ENCODE results near the gene PRICKLE2. TPM values are rescaled to one million over a fixed set of nuclear protein-coding genes. Genes with fewer than 3 reads are reported as not detected.

The PRICKLE2 gene
- total RNA-seq, 1 donor from 2014 or later, result 84.4 TPM

DNA sequence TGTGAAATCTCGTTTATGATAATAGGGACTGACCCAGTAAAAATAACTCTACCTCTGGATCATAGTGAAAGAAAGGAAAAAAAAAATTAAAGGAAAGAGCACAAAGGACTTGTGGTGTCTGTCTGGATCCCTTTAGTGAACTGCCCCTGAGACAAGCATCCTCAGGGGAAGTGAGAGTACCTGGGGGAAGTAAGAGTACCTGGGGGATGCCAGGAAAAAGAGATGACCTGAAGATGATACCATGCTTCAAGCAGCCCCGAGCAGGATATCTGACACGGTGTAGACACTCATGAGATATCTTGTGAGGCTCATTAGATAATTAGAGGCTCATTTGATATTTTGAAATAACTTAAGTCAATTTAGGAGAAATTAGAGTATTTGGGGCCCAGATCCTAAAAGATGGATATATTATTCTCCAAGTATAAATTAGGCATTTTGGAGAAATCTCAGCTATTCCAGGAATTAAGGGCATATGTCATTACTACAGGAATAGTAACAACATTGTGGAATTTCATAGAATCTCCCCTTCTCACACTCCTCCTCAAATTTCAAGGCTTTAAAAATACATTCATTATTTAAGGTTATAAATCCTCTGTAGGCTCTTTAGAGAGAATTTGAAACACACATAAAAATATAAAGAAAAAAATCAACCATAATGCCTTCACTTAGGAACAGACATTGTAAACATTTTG lies 165.6 kb downstream of the PRICKLE2 start:
- Mint-ChIP-seq H3K4me3 (ENCODE audit: unreplicated experiment) (no peak overlapping the region), H3K4me1 (ENCODE audit: low read depth, unreplicated experiment) (peaks cover 22% of the 10 kb centered on the region), H3K27me3 (ENCODE audit: low read depth, unreplicated experiment) (no peaks in the 10 kb centered on the region), H3K36me3 (ENCODE audit: low read depth, unreplicated experiment) (no peaks in the 10 kb centered on the region), H3K9me3 (ENCODE audit: unreplicated experiment) (no peaks in the 10 kb centered on the region), H3K27ac (ENCODE audit: unreplicated experiment) (no peak overlapping the region)
- Histone ChIP-seq H3K27me3 (ENCODE audit: insufficient read depth, low read length) (no peaks in the 10 kb centered on the region), H3K36me3 (ENCODE audit: insufficient read depth, low read length) (no peaks in the 10 kb centered on the region), H3K4me1 (ENCODE audit: insufficient read depth, low read length) (peaks cover 25% of the 10 kb centered on the region), H2AFZ (ENCODE audit: low read depth, low read length) (no peak overlapping the region), H3K27ac (ENCODE audit: low read depth, low read length) (no peak overlapping the region), H3K9me3 (ENCODE audit: insufficient read depth, low read depth, low read length) (no peaks in the 10 kb centered on the region), H3K79me2 (ENCODE audit: insufficient read depth, low read length) (no peaks in the 10 kb centered on the region), H4K20me1 (ENCODE audit: insufficient read depth, low read length) (no peaks in the 10 kb centered on the region), H3K4me3 (ENCODE audit: insufficient read depth, low read depth, low read length) (no peak overlapping the region), H3K4me2 (ENCODE audit: low read length) (no peak overlapping the region), H3K9ac (ENCODE audit: low read length) (no peak overlapping the region)
- TF ChIP-seq, protein P1, sequence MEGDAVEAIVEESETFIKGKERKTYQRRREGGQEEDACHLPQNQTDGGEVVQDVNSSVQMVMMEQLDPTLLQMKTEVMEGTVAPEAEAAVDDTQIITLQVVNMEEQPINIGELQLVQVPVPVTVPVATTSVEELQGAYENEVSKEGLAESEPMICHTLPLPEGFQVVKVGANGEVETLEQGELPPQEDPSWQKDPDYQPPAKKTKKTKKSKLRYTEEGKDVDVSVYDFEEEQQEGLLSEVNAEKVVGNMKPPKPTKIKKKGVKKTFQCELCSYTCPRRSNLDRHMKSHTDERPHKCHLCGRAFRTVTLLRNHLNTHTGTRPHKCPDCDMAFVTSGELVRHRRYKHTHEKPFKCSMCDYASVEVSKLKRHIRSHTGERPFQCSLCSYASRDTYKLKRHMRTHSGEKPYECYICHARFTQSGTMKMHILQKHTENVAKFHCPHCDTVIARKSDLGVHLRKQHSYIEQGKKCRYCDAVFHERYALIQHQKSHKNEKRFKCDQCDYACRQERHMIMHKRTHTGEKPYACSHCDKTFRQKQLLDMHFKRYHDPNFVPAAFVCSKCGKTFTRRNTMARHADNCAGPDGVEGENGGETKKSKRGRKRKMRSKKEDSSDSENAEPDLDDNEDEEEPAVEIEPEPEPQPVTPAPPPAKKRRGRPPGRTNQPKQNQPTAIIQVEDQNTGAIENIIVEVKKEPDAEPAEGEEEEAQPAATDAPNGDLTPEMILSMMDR (IDR thresholded peaks at IDR 0.05; ENCODE audit: insufficient read depth, low read depth, low read length), result no peak
- TF ChIP-seq EZH2 (IDR thresholded peaks at IDR 0.05; ENCODE audit: insufficient read depth, low read length), result no peak
- FAIRE-seq, result no peak
- DNase-seq (ENCODE audit: low read depth), result no peak

GRCh38 chr3:64058566-64058965 lies 166.7 kb downstream of the PRICKLE2 start:
- Histone ChIP-seq H3K27ac (ENCODE audit: low read depth, low read length) (no peak overlapping the region), H3K27me3 (ENCODE audit: insufficient read depth, low read length) (no peaks in the 10 kb centered on the region), H3K9ac (ENCODE audit: low read length) (no peak overlapping the region), H3K4me1 (ENCODE audit: insufficient read depth, low read length) (peaks cover 18% of the 10 kb centered on the region), H4K20me1 (ENCODE audit: insufficient read depth, low read length) (no peaks in the 10 kb centered on the region), H3K4me2 (ENCODE audit: low read length) (no peak overlapping the region), H3K79me2 (ENCODE audit: insufficient read depth, low read length) (no peaks in the 10 kb centered on the region), H2AFZ (ENCODE audit: low read depth, low read length) (no peak overlapping the region), H3K9me3 (ENCODE audit: insufficient read depth, low read depth, low read length) (no peaks in the 10 kb centered on the region), H3K36me3 (ENCODE audit: insufficient read depth, low read length) (no peaks in the 10 kb centered on the region), H3K4me3 (ENCODE audit: insufficient read depth, low read depth, low read length) (no peak overlapping the region)
- FAIRE-seq (no peak), DNase-seq (ENCODE audit: low read depth) (no peak)
- Mint-ChIP-seq H3K27ac (ENCODE audit: unreplicated experiment) (no peak overlapping the region), H3K4me3 (ENCODE audit: unreplicated experiment) (no peak overlapping the region), H3K36me3 (ENCODE audit: low read depth, unreplicated experiment) (no peaks in the 10 kb centered on the region), H3K27me3 (ENCODE audit: low read depth, unreplicated experiment) (no peaks in the 10 kb centered on the region), H3K4me1 (ENCODE audit: low read depth, unreplicated experiment) (peaks cover 18% of the 10 kb centered on the region), H3K9me3 (ENCODE audit: unreplicated experiment) (no peaks in the 10 kb centered on the region)
- TF ChIP-seq, protein P1 (IDR thresholded peaks at IDR 0.05; ENCODE audit: insufficient read depth, low read depth, low read length), result no peak
- TF ChIP-seq EZH2 (IDR thresholded peaks at IDR 0.05; ENCODE audit: insufficient read depth, low read length), result no peak

DNA sequence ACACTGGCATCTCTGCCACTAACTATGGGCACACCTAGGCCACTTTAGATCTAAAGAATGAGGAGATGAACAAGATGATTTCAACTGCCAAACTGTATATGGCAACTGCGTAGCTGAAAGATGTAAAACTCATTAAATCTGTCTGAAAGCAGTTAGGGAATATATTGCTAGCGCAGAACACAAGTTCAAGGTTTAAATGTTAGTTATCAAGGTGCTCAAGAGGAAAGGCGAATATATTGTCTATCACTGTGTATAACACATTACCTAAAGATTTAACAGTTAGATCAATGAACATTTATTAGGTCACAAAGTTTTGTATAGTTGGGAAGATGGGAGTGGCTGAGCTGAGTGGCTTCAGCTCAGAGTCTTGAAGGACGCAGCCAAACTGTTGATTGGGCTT lies 168.0 kb downstream of the PRICKLE2 start:
- Mint-ChIP-seq H3K4me1 (ENCODE audit: low read depth, unreplicated experiment) (peaks cover 14% of the 10 kb centered on the region), H3K27ac (ENCODE audit: unreplicated experiment) (no peak overlapping the region), H3K9me3 (ENCODE audit: unreplicated experiment) (no peaks in the 10 kb centered on the region), H3K27me3 (ENCODE audit: low read depth, unreplicated experiment) (no peaks in the 10 kb centered on the region), H3K4me3 (ENCODE audit: unreplicated experiment) (no peak overlapping the region), H3K36me3 (ENCODE audit: low read depth, unreplicated experiment) (no peaks in the 10 kb centered on the region)
- H3K4me1 ChIP-seq (ENCODE audit: insufficient read depth, low read length), result peaks cover 8% of the 10 kb centered on the region
- no peaks in the 10 kb centered on the region for H3K9me3 ChIP-seq (ENCODE audit: insufficient read depth, low read depth, low read length)
- FAIRE-seq (no peak), DNase-seq (ENCODE audit: low read depth) (no peak)
- H2AFZ ChIP-seq (ENCODE audit: low read depth, low read length), result no peak overlapping the region
- no peak overlapping the region for H3K9ac ChIP-seq (ENCODE audit: low read length)
- no peaks in the 10 kb centered on the region for H3K36me3 ChIP-seq (ENCODE audit: insufficient read depth, low read length)
- H3K4me3 ChIP-seq (ENCODE audit: insufficient read depth, low read depth, low read length), result no peak overlapping the region
- no peaks in the 10 kb centered on the region for H3K27me3 ChIP-seq (ENCODE audit: insufficient read depth, low read length)
- H3K4me2 ChIP-seq (ENCODE audit: low read length), result peak overlapping the region; percentile 17
- no peaks in the 10 kb centered on the region for H3K79me2 ChIP-seq (ENCODE audit: insufficient read depth, low read length)
- TF ChIP-seq, protein P1 (IDR thresholded peaks at IDR 0.05; ENCODE audit: insufficient read depth, low read depth, low read length), result no peak
- TF ChIP-seq EZH2 (IDR thresholded peaks at IDR 0.05; ENCODE audit: insufficient read depth, low read length), result no peak
- peak overlapping the region; percentile 38 for H3K27ac ChIP-seq (ENCODE audit: low read depth, low read length)
- H4K20me1 ChIP-seq (ENCODE audit: insufficient read depth, low read length), result no peaks in the 10 kb centered on the region
